Measurements from ENCODE around the gene KLRC1. TPM values are rescaled to one million over a fixed set of nuclear protein-coding genes. Genes with fewer than 3 reads are reported as not detected.

The KLRC1 gene
- total and polyA plus RNA-seq, 10 of the 15 experiments (the other 5 are each of a cell fraction or from before 2014, with no cell fraction given), result 0.04 to 0.60 (median 0.23) TPM; not detected in 1

- H3K36me3 ChIP-seq (ENCODE audit: control insufficient read depth in 2 of 2, insufficient read depth in 2 of 2, low read length in 1 of 2), result no peaks in the 10 kb centered on the region
- DNase-seq (ENCODE audit: low read depth, low spot score) (no peak), ATAC-seq (peak; percentile 18; the same call in 1 of the 3 replicates), FAIRE-seq (no peak)
- H3K9ac ChIP-seq (ENCODE audit: control insufficient read depth, insufficient read depth, low read length), result no peak overlapping the region
- no peak overlapping the region for H2AFZ ChIP-seq (ENCODE audit: control insufficient read depth, low read depth, low read length)
- intact Hi-C loops (cut with micrococcal nuclease; ENCODE audit: unreplicated experiment), result loop anchor here (5.0 kb wide), 1 partner anchor 59 kb away; no protein-coding TSS in a partner anchor
- POLR2A ChIA-PET, result no interaction called here
- BruUV-seq (replicated peaks), result no TSS peak
- H3K4me1 ChIP-seq (ENCODE audit: control insufficient read depth, insufficient read depth, low read length), result no peaks in the 10 kb centered on the region
- no peaks in the 10 kb centered on the region; the same call in 2 of the 3 replicates for H3K9me3 ChIP-seq (replicated peaks; ENCODE audit: control insufficient read depth, insufficient read depth, low read length)
- SMC1A ChIA-PET (ENCODE audit: uncharacterized antibody, unreplicated experiment), result interaction anchor here (0.7 to 1.9 kb wide), 3 partner anchors 8 to 171 kb away, joined by 3 to 4 read pairs (median 3); no protein-coding TSS in a partner anchor
- CTCF ChIA-PET, result no interaction called here
- in situ Hi-C loops (cut with MboI), result no loop called here
- H3K79me2 ChIP-seq (ENCODE audit: control insufficient read depth, insufficient read depth, low read length), result no peaks in the 10 kb centered on the region
- H4K20me1 ChIP-seq (ENCODE audit: control insufficient read depth, insufficient read depth), result no peaks in the 10 kb centered on the region
- 0% methylated on average over 1 of the region's 1 CpG for WGBS (ENCODE audit: insufficient coverage, insufficient replicate concordance, low lambda C conversion rate, missing lambda C conversion rate)
- H3K4me3 ChIP-seq, result no peak overlapping the region
- no peak overlapping the region for H3K27ac ChIP-seq (ENCODE audit: control insufficient read depth, insufficient read depth)
- H3K27me3 ChIP-seq (replicated peaks in 1 of 2; ENCODE audit: control insufficient read depth in 2 of 2, insufficient read depth in 2 of 2, low read length in 1 of 2), result no peaks in the 10 kb centered on the region
- no peak overlapping the region for H3K4me2 ChIP-seq (ENCODE audit: control insufficient read depth, insufficient read depth)
- RAD21 ChIA-PET (ENCODE audit: unreplicated experiment), result no interaction called here
- no peak for TF ChIP-seq WRNIP1 (IDR thresholded peaks at IDR 0.05; ENCODE audit: borderline replicate concordance, low read depth, low read length)
- TF ChIP-seq TARDBP (IDR thresholded peaks at IDR 0.05; ENCODE audit: borderline replicate concordance), result no peak
- no peak for TF ChIP-seq FOXM1 (IDR thresholded peaks at IDR 0.05; ENCODE audit: low read depth, low read length)
- no peak for TF ChIP-seq CBX5 (IDR thresholded peaks at IDR 0.05; ENCODE audit: low read depth)
- no peak for TF ChIP-seq BCL3 (IDR thresholded peaks at IDR 0.05; ENCODE audit: borderline replicate concordance, insufficient read depth, low read depth, low read length, poor library complexity, severe bottlenecking)
- TF ChIP-seq MTA2 (IDR thresholded peaks at IDR 0.05; ENCODE audit: low read depth), result no peak
- no peak for TF ChIP-seq NRF1 (conservative IDR thresholded peaks at IDR 0.05; ENCODE audit: low read depth, low read length)
- no peak for TF ChIP-seq HDAC6 (IDR thresholded peaks at IDR 0.05; ENCODE audit: unreplicated experiment)
- TF ChIP-seq HDGF (IDR thresholded peaks at IDR 0.05), result no peak
- no peak for TF ChIP-seq ZBTB40 (IDR thresholded peaks at IDR 0.05; ENCODE audit: borderline replicate concordance)
- TF ChIP-seq PML (IDR thresholded peaks at IDR 0.05; ENCODE audit: low read length), result no peak
- no peak for TF ChIP-seq E4F1 (IDR thresholded peaks at IDR 0.05; ENCODE audit: borderline replicate concordance, partially characterized antibody)
- no peak for TF ChIP-seq TCF7 (IDR thresholded peaks at IDR 0.05; ENCODE audit: borderline replicate concordance)
- TF ChIP-seq MXI1 (IDR thresholded peaks at IDR 0.05; ENCODE audit: low read depth, low read length), result no peak
- no peak for TF ChIP-seq SIN3A (IDR thresholded peaks at IDR 0.05; ENCODE audit: low read depth, low read length)
- TF ChIP-seq SPI1 (IDR thresholded peaks at IDR 0.05; ENCODE audit: borderline replicate concordance, insufficient read depth, low read depth, low read length), result no peak
- no peak for TF ChIP-seq DPF2 (IDR thresholded peaks at IDR 0.05)
- TF ChIP-seq NFXL1 (IDR thresholded peaks at IDR 0.05; ENCODE audit: borderline replicate concordance), result no peak
These were observed 44.9 kb upstream of the KLRC1 start for GRCh38 chr12:10498042-10498441.
